ENCODE results near the gene DOCK10.
"Not testable (repeated sequence)": the region's sequence is repeated elsewhere in the genome, so short reads cannot be mapped to it uniquely, and the experiment has no call there.

The DOCK10 gene

GRCh38 chr2:224951723-224952481 lies 90.4 kb downstream of the DOCK10 start:
- no peak for DNase-seq (ENCODE audit: extremely low read depth in 1 of 2, low read depth in 1 of 2)

- DNase-seq (ENCODE audit: extremely low read depth in 1 of 2, low read depth in 1 of 2), result no peak
Observed at GRCh38 chr2:224948859-224949258, 93.4 kb downstream of the DOCK10 start.

- no peak for DNase-seq (ENCODE audit: extremely low read depth in 1 of 2, low read depth in 1 of 2)
Observed at GRCh38 chr2:224948005-224948404, 94.3 kb downstream of the DOCK10 start.

- no peak for DNase-seq (ENCODE audit: extremely low read depth in 1 of 2, low read depth in 1 of 2)
Observed at GRCh38 chr2:224947566-224947965, 94.7 kb downstream of the DOCK10 start.

- DNase-seq (ENCODE audit: extremely low read depth in 1 of 2, low read depth in 1 of 2), result no peak
Observed at GRCh38 chr2:224946895-224947294, 95.4 kb downstream of the DOCK10 start.

- DNase-seq (ENCODE audit: extremely low read depth in 1 of 2, low read depth in 1 of 2), result no peak
Observed at GRCh38 chr2:224944707-224945547, 97.3 kb downstream of the DOCK10 start.

GRCh38 chr2:224943601-224944041 lies 98.6 kb downstream of the DOCK10 start:
- not testable (repeated sequence) for DNase-seq (ENCODE audit: extremely low read depth in 1 of 2, low read depth in 1 of 2)

GRCh38 chr2:224941960-224942359 lies 100.3 kb downstream of the DOCK10 start:
- no peak for DNase-seq (ENCODE audit: extremely low read depth in 1 of 2, low read depth in 1 of 2)

- no peak for DNase-seq (ENCODE audit: extremely low read depth in 1 of 2, low read depth in 1 of 2)
Observed at GRCh38 chr2:224940618-224941017, 101.7 kb downstream of the DOCK10 start.

- DNase-seq (ENCODE audit: extremely low read depth in 1 of 2, low read depth in 1 of 2), result no peak
Observed at GRCh38 chr2:224938651-224939182, 103.6 kb downstream of the DOCK10 start.

GRCh38 chr2:224937887-224938286 lies 104.4 kb downstream of the DOCK10 start:
- no peak for DNase-seq (ENCODE audit: extremely low read depth in 1 of 2, low read depth in 1 of 2)

- no peak for DNase-seq (ENCODE audit: extremely low read depth in 1 of 2, low read depth in 1 of 2)
Observed at GRCh38 chr2:224934526-224935188, 107.6 kb downstream of the DOCK10 start.

GRCh38 chr2:224933431-224933830 lies 108.8 kb downstream of the DOCK10 start:
- no peak for DNase-seq (ENCODE audit: extremely low read depth in 1 of 2, low read depth in 1 of 2)

GRCh38 chr2:224932522-224932921 lies 109.7 kb downstream of the DOCK10 start:
- DNase-seq (ENCODE audit: extremely low read depth in 1 of 2, low read depth in 1 of 2), result no peak

GRCh38 chr2:224931956-224932355 lies 110.3 kb downstream of the DOCK10 start:
- no peak for DNase-seq (ENCODE audit: extremely low read depth in 1 of 2, low read depth in 1 of 2)

- no peak for DNase-seq (ENCODE audit: extremely low read depth in 1 of 2, low read depth in 1 of 2)
Observed at GRCh38 chr2:224930990-224931389, 111.3 kb downstream of the DOCK10 start.

- DNase-seq (ENCODE audit: extremely low read depth in 1 of 2, low read depth in 1 of 2), result no peak
Observed at GRCh38 chr2:224930124-224930523, 112.1 kb downstream of the DOCK10 start.

GRCh38 chr2:224929512-224929911 lies 112.8 kb downstream of the DOCK10 start:
- no peak for DNase-seq (ENCODE audit: extremely low read depth in 1 of 2, low read depth in 1 of 2)

- DNase-seq (ENCODE audit: extremely low read depth in 1 of 2, low read depth in 1 of 2), result peak; percentile 33 to 57
Observed at GRCh38 chr2:224927646-224928173, 114.6 kb downstream of the DOCK10 start.

GRCh38 chr2:224927011-224927410 lies 115.3 kb downstream of the DOCK10 start:
- no peak for DNase-seq (ENCODE audit: extremely low read depth in 1 of 2, low read depth in 1 of 2)

- DNase-seq (ENCODE audit: extremely low read depth in 1 of 2, low read depth in 1 of 2), result no peak
Observed at GRCh38 chr2:224925810-224926100, 116.5 kb downstream of the DOCK10 start.
